Measurements from ENCODE around the gene PAPSS2.

PAPSS2 gene

DNA sequence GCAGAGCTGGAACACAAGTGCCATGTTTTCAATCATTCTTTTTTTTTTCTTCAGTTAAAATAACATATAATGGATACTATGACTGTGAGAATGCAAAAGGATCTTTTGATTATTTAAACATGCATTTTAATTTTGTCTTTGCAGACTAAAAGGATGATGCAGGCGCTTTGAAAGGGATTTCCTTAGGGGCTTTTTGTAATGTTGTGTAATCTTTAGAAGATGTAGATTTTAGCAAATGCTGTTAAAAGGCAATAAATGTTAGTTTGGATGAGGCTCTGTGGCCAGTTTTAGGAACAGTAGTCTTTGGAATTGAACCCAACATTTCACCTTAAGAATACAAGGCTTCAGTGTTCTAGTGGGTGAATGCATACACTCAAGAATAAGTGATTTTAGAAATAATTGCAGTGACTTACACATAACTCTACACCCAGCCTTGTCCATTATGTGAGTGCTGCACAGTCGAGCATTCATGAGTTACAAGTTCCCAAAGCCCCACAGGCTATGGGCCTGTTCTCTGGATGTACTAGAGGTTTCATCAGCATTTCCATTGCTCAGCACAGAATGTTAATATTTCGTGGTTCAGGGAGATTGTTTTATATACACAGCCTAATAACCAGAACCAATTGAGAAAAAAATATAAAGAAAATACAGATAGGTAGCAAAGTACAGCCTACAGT, 11.6 kb downstream of the PAPSS2 start:
- no peak for DNase-seq (ENCODE audit: low read depth)

- DNase-seq (ENCODE audit: low read depth): no peak
Observed at GRCh38 chr10:87672551-87672950, 12.9 kb downstream of the PAPSS2 start.

GRCh38 chr10:87674943-87675342, 15.3 kb downstream of the PAPSS2 start:
- no peak for DNase-seq (ENCODE audit: low read depth)

DNA sequence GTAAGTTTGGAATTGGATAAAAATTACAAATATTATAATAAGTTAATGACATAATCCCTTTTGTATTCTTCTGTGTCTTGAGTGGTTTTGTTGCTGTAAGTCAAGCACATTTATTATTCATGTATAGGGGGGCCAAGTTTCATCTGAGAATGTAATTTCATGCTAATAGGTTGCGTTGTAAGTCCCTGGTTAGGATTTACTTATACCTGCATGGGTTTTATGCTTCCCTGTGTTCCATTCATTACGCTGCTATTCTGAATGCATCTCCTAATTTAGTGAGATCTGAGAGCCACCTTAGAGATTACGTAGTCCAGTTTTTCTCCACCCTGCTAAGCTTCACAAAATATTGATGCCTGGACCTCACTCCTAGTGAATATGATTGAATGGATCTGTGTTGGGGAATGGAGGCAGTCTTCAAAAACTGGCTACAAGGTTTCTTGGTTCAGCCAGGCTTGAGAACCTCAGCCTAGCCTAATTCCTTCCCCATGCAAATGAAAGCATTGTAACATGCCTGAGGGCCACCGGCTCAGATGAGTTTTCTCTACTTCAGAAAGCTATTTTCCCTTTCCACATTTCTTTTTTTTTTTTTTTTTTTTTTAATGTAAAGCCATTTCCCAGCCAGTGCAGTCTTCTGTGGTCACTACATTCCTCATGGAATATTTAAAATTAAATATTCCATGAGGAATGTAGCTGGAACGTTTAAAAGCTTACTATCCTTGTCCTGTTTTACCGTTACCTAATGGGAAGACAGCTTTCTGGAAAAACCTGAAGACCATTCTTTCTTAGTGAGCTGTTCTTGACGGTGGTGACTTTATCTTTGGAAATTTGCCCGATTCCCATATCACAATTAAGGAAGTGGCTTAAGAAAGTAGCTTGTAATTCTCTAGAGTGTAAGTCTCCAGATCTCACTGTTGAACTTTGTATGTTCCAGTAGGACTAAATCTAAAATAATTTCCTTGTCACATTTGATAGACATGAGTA, 16.0 kb downstream of the PAPSS2 start:
- no peak for DNase-seq (ENCODE audit: low read depth)

DNA sequence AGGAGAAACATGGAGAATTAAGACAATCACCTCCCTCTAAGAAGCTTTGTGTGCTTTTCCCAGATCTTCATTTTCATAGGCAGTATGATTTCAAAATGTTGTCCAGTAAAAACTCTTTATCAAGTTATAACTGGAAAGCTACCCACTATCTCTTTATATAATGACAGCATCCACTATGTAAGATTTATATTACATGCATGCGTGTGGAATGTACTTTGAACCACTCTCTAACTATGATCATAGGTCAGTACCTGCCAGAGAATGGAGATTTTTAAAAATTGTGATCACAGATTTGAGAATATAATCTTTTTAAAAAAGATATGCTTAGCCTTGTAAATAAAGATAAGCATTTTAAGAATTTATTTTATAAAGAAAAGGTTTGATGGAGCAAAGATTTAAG, 17.9 kb downstream of the PAPSS2 start:
- DNase-seq (ENCODE audit: low read depth): no peak

- no peak for DNase-seq (ENCODE audit: low read depth)
Observed at GRCh38 chr10:87678302-87678701, 18.6 kb downstream of the PAPSS2 start.

GRCh38 chr10:87683356-87683755, 23.7 kb downstream of the PAPSS2 start:
- DNase-seq (ENCODE audit: low read depth): no peak

DNA sequence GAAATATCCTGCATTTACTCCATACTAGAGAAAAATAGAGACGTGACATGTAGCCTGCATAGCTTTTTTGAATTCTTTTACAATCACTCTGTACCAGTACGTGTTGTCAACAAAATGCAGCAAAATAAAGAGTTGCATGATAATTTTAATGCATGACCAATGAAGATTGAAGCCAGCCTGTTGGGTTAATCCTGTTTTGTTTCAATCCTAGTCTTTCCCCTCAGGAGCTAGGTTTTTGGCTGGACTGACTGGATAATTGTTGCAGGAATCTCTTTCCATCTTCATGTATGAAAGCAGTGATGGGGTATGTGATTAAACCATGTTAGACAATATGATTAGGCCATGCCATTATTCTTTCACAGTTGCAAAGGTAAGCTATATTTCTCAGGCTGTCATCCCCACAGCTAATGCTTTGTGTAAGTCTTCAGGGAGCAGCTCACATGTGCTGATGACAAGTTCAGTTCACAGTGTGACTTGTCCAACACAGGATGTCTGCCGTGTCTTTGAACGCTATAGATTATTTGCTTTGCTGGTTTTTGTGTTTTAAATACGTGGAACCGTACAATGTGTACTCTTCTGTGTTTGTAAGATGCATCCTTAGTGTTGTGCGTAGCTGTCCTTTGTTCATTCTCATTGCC, 24.4 kb downstream of the PAPSS2 start:
- no peak for DNase-seq (ENCODE audit: low read depth)

DNA sequence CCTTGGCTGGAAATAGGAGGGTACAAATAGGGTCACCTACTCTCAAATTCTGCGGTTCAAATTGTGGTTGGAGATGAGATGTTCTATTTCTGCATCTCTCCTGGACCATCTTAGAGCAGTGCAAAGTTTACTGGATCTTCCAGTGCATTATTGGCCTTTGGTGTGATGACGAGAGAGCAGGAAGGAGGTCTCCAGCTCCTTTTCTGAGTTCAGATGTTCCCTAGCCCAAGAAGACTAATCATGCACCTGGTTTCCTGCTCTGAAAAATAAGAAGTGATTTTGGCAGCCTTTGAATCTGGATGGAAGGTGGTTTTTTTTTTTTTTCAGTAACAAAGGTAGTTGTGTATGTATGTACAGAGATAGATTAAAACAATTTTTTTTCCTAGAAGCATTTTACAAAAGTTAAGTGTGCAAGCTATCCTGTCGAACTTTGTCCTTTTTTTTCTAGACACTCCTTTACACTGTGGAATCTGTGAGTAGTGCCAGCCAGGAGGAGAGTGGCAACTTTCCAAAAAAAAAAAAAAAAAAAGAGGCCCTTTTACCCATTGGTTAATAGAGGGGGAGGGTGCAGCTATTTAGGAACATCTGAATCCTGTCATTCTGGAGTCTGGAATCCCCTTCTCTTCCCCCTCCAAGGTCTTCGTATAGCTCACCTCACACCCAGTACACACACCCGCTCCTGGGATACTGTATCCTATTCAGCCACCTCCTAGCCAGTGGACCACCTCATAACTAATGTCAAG, 26.3 kb downstream of the PAPSS2 start:
- DNase-seq (ENCODE audit: low read depth): no peak

GRCh38 chr10:87691506-87692070, 31.9 kb downstream of the PAPSS2 start:
- no peak for DNase-seq (ENCODE audit: low read depth)

DNA sequence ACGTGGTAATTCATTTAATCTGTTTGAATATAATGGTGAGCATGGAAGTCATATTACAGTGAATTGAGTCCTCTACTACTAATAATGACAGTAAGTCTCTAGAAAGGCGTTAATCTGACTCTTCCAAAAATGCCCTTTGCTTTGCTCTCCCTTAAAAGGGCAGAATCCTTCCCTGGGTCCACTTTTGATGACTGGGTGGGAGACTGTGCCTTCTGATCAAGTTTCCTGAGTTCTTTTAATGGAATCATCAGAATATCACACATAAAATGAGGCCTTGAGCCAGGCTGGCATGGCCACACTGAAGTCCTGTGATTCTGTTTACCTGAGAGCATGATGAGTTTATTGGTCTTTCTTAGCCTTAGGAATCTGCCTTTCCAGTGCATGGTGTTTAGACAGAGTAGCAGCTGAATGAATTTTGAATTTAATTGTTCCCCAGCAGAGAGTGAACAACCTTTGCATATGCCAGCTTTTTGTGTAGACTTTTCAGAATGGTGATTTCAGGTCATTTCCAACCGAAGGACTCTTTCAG, 33.3 kb downstream of the PAPSS2 start:
- no peak for DNase-seq (ENCODE audit: low read depth)

DNA sequence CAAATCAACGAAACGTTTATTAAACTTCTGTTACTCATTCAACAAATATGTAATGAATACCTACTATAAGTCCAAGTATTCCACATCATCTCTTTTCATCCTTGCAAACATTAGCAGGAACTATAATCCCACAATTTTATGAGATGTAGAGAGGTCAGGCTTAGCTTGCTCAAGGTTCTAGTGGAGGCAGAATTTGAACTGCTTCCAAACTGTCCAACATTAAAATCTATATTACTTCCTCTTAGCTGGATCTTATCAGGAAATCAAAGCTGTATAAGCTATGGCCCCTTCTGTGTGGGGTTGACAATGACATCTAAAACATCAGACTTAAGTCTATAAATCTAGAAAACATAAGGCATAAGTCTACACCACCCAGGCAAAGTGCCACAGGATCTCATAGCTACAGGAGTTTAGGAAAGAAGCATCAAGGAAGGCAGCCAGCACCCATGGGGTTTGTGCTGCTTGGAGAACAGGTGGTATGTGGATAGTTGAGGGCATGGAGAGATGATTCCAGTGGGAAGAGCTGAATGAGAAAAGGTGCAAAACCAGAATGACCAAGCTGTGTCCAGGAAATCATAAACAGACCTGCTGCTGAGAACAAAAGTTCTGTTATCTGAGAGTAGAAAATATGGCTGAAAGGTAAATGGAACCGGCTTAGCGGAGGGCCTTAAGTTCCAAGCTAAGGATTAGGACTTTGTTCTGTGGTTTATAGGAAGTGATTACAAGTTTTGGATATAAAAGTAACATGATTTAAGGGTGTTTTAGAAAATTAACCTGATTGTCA, 34.5 kb downstream of the PAPSS2 start:
- DNase-seq (ENCODE audit: low read depth): no peak

DNA sequence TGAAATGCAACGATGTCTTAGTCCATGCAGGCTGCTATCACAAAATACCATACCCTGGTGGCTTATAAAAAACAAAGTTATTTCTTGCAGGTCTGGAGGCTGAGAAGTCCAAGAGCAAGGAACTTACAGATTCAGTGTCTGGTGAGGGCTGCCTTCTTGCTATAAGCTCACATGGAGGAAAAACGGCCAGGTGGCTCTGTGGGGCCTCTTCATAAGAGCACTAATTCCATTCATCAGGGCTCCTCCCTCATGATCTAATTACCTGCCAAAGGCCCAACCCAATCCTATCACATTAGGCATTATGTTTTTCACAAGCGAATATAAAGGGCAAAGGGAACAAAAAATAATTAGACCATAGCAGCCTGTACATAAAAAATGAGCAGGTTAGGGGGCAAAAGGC, 35.4 kb downstream of the PAPSS2 start:
- no peak for DNase-seq (ENCODE audit: low read depth)

DNA sequence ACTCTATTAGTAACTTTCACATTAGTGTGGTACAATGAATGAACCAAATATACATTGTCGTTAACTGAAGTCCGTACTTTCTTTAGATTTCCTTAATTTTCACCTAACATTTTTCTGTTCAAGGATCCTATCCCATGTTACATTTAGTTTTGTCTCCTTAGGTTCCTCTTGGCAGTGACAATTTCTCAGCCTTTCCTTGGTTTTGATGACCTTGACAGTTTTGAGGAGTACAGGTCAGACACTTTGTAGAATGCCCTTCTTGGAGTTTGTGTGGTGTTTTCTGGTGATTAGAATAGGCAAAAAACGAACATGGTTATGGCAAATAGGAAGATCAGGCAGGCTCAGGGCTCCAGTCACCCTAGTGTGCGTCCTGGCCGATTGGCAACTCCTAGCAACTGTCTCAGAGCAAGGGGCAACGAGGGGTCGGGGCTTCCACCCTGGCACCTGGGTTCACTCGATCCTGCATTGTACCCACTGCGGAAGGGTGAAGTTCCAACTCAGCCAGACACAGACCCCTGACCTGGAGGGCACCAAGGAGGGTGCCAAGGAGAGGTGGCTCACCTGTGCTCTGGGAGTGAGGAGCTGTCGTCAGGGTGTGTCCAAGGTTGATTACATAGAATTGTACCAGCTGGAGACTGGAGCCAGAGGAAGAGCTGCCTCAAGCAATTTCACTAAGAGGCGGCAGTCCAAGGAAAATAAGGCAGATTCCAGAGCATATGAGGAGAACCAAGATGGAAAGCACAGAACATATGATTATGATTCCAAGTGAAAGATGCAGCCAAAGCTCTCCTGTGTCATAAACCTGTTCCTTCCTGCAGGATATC, 37.5 kb downstream of the PAPSS2 start:
- no peak for DNase-seq (ENCODE audit: low read depth)

DNA sequence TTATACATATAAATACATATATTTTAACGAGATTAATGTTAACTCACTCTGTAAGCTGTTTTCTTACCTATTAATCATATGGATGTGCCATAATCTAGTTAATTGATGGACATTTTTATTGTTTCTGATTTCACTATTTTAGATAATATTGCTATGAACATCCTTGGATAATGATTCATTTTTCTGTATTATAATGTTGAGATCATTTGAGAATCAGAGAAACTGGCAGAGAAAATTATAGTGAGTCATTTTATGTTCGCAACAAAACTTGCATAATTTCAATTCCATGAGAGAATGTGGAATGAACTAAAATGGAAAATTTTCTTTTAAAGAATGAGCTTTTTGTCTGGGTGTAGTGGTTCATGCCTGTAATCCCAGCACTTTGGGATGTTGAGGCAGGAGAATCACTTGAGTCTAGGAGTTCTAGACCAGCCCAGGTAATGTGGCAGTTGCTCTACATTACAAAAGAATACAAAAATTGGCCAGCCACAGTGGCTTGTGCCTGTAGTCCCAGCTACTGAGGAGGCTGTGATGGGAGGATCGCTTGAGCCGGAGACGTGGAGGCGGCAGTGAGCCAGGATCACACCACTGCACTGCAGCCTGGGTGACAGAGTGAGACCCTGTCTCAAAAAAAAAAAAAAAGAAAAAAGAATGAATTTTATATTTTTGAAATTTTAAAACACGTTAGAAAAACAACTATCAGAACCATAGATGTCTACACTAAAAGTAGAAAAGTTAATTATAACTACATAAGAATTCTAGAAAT, 40.5 kb downstream of the PAPSS2 start:
- DNase-seq (ENCODE audit: low read depth): peak; percentile 54

DNA sequence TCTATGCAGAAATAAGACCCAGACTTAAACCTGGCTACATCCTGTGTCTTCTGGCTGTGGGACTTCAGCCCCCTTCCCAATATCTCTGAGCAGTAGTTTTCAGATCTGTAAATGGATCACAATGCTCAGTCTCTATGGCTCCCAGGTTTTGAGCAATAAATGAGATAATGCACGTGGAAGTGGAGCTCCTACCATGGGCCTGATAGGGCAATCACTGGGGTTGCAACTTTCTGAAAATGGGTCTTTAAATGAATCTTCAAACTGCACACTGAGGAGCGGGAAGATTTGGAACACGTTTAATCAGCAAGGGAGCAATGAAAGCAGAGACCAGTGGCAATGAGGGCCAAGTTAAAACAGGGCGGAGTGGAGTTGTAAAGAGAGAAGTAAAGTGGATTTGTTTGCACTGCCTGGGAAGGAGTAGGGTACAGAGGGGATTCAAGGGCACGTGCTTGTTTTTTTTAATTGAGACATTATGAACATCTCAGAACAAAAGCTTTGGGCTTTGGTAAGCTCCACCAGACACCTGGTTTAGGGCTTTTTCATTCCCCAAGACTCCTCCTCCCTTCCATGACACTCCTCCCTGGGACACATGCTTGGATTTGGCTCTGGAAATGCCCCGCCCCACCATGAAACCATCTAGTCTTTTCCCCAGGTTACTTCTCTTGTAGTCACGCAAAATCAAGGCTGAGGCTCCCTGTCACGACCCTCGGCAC, 42.7 kb downstream of the PAPSS2 start:
- DNase-seq (ENCODE audit: low read depth): no peak

DNA sequence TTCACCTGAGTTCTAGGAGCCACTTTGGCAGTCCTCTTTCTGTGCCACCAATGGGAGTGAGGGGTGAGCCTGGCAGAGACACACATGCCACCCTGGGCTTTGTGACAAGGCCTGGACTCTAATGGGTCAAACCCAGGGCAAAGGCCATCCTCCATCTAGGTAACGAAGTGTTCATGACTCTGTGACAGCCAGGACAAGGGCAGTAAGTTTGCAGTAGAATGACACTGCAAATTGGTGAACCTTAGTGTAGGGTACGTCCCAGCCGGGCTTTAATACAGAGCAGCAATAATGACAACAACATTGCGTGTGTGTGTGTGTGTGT, 43.3 kb downstream of the PAPSS2 start:
- DNase-seq (ENCODE audit: low read depth): no peak

- no peak for DNase-seq (ENCODE audit: low read depth)
Observed at GRCh38 chr10:87703771-87704170, 44.1 kb downstream of the PAPSS2 start.

- peak; percentile 34 for DNase-seq (ENCODE audit: low read depth)
Observed at GRCh38 chr10:87705339-87705738, 45.7 kb downstream of the PAPSS2 start.
